GM21447 (cell line): ENCODE measurements around the gene RHEBL1.

ENCODE experiments used
- ATAC-seq: cut with Tn5 transposase; IDR thresholded peaks from one replicate; pipeline ENCODE4 v1.9.1; 2021; ENCODE audit not compliant: unreplicated experiment

Gene RHEBL1

GRCh38 chr12:49055092-49055491, 14.7 kb downstream of the RHEBL1 start:
- no peak for ATAC-seq

GRCh38 chr12:49054524-49054923, 15.3 kb downstream of the RHEBL1 start:
- no peak for ATAC-seq

DNA sequence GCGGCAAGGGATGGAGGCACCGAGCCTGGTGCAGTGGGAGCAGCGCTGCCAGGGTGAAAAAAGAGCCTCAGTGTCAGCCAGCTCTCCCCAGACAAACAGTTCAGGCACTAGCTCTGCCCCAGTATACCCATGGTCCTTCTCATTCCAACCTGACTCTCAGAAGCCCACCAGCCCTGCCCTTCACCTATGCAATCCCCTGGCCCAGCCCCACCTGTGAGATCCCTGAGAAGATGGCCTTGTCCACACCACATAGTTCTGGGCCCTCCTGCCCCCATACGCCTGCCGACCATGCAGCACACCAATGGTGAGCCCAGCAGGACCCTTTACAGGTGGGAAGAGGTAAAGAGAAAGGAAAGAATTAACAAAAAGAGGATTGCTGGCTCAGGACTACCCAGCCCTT, 15.7 kb downstream of the RHEBL1 start:
- ATAC-seq: no peak

DNA sequence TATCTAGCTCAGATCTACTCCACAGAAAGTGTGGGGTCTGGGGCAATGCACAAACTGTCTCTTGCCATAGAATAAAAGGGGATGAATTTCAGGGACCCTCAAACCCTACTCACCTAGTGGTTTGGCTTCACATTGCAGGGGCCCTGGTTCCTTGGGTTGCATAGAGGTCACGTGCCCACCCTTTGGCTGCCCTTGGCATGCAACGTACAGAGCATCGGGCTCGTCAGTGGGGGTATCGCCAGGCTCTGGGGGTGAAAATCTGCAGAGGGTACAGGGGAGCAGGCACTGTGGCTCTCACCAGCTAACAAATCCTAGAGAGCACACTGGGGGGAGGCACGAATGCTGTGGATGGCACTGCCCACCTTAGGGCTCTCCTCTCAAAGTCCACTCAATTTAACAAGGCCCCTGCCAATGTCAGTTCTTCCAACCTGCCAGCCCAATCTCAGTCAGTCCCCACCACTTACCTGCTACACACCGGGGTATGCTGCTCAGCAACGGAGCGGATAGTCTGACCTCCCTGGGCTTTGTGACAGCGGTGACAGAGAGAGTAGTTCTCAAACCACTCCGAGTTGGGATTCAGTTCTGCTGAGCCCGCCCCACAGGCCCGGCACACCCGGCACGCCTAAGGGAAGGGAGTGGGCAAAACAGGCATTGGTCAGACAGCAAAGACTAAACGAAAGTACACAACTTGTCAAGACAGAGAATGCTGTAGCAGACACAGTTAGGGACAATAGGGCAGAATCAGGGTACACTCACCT, 17.1 kb downstream of the RHEBL1 start:
- ATAC-seq: no peak

DNA sequence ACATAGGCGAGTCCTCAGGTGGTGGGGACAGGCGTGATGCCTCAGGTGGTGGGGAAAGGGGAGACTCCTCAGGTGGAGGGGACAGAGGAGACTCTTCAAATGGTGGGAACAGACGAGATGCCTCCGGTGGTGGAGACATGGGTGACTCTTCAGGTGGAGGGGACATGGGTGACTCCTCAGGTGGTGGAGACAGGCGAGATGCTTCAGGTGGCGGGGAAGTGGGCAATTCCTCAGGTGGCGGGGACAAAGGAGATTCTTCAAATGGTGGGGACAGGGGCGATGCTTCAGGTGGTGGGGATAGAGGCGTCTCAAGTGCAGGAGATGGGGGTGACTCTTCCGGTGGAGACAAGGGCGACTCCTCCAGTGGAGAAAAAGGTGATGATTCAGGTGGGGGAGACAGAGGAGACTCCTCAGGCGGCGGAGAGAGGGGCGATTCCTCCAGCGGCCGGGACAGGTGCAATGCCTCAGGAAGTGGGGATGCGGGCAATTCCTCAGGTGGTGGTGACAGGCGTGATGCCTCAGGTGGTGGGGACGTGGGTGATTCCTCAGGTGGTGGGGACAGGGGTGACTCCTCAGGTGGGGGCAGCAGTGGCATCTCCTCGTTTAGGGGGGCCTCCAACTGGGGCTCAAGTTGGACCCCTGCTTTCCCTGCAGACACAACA, 17.9 kb downstream of the RHEBL1 start:
- ATAC-seq: no peak

DNA sequence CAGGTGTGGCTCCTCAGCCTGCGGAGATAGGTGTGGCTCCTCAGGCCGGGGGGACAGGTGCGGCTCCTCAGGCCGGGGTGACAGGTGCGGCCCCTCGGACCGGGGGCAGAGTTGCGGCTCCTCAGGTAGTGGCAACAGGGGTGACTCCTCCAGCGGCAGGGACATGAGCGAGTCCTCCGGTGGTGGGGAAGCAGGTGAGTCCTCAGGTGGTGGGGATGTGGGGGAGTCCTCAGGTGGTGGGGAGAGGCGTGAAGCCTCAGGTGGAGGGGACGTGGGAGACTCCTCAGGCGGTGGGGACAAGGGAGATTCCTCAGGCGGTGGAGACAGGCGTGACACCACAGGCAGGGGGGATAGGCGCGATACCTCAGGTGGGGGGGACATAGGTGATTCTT, 18.4 kb downstream of the RHEBL1 start:
- ATAC-seq: no peak

- no peak for ATAC-seq
Observed at GRCh38 chr12:49050507-49051372, 19.0 kb downstream of the RHEBL1 start.

DNA sequence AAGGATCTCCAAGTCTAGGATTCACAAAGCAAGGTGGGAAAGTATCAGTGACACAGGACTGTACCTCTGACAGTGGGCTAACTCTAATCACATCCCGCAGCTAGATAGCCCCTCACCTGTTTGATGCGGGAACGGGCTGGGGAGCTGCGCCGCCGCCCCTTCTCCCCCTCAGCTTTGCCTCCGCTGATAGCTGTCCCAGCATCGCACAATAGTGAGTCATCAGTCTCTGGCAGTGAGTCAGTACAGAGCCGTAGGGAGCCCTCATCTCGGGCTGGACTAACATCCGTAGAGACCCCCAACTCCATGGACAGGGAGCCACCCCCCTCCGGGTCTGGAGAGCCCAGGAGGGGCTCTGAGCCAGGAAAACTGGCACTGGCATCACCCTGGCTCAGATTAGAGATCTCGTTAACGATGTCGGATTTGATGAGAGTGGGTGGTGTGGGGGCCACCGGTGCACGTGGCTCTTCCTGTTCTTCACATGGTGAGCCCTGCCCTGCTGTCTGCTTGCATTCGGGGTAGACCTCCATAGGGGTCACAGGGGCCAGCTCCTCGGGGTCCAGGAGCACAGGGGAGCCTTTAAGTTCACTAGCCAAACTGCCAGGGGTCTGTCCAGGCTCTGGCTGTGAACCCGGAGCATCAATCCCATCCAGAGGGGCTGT, 20.1 kb downstream of the RHEBL1 start:
- no peak for ATAC-seq

GRCh38 chr12:49048953-49049352, 20.8 kb downstream of the RHEBL1 start:
- no peak for ATAC-seq

DNA sequence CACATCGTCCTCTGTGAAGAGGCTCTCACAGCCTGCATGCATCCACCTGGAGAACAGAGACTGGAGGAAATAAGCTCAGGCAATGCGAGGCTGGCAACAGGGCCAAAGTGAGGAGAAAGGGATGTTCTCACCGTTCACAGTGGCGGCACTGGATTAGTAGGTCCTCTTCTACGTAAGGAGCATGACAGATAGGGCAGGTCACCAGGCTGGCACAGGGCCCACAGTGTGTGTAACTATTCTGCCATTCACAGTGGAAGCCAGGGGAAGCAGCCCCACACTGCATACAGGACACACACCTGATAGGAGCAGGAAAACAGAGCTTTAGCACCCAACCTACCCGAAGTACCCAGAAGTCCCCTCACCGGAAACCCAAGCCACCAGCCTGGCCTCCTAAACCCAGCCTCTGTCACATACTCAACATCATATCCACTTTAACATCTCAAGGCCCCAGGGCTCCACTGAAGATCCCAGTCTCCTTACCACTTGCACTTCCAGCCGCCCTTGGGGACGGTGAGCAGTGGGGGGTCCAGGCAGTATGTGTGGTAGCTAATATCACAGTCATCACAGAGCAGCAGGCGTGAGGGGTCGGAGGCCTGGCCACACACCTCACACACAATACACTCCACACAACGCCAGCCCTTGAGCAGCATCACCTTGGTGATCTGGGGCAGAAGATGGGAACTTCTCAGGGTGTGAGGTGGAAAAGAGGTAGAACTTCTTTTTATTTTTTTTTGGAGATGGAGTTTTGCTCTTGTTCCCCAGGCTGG, 23.5 kb downstream of the RHEBL1 start:
- no peak for ATAC-seq

- no peak for ATAC-seq
Observed at GRCh38 chr12:49044660-49045059, 25.1 kb downstream of the RHEBL1 start.

DNA sequence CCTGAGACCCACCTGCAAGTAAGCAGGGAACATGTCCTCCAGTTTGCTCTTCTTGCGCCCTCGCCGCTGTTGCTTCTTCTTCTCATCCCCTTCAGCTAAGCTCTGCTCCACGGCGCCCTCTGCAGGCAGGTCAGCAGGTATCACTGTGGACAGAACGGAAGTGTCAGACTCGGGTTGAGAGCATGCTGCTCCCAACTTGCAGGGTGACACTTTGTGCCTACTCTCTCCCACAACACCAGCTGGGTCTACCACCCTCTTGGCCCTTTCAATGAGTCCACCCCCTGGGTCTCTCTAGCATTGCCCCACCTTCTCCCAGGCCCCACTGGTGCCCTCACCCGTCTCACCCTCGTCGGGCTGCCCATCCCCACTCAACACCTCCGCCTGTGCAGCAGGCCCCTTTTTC, 25.9 kb downstream of the RHEBL1 start:
- no peak for ATAC-seq

DNA sequence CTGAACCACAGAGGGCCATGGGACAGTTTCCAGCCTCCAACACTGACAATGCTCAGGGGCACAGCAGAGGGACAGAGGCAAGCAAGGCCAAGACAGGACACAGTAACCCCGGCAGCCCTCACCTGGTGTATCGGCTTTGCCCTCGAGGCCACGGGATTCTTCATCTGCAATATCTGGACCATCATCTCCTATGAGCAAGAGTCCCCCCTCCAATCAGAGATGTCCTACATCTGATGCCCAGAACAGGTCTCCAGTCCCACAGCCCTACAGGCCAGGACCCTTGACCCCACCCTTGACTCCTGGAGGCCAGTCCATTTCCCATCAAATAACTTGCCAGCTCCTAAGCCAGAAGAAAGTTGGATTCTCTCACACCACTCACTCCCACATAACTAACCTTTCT, 26.5 kb downstream of the RHEBL1 start:
- ATAC-seq: no peak

DNA sequence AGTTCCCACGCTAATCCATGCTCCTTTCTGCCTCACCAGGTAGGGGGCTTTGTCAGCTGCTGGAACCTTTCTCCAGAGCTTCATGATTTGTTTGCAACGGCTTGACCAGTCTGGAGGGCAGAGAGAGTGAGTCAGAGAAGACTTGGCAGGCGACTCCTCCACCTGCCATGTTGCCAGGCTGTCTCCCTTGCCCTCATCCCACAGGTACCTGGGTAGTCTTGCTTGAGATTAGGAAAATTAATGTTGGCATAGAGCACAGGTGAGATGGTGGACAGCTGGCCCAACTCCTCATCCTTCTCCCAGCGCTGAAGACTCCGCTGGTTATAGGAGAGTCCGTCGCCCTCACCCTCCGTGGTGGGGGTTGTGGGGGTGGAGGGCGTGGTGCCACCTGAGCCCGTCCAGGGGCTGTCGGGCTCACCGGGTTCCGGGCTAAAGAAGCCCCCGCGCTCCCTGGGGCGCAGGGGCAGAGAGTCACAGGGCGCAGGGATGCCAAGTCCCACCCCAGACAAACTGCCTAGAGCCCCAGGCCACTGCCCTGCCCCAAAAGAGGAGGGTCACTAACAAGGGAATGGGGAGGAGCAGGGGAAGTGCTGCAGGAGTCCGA, 27.8 kb downstream of the RHEBL1 start:
- no peak for ATAC-seq

- no peak for ATAC-seq
Observed at GRCh38 chr12:49041036-49041880, 28.5 kb downstream of the RHEBL1 start.

DNA sequence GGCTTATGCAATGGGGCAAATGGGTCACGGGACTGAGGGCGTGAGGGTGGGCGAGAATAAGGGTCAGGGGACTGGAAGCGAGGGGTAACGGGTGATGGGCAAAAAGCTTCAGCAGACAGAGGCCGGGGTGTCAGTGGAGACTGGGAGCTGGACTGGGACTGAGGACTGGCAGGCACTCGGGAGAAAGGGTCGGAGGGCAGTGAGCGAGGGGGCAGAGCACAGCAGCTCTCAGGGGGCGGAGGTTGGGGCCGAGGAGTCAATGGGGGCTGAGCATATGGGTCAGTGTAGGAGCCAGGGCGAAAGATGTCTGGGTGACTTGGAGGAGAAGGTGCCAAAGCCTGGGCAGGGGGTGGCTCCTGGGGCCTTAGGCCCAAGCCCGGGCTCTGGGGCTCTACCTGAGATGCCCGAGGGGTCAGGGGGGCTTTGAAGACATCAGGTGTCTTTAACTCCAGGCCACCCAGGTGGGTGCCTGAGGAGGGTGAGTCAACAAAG, 29.4 kb downstream of the RHEBL1 start:
- ATAC-seq: no peak

GRCh38 chr12:49039421-49040363, 30.1 kb downstream of the RHEBL1 start:
- ATAC-seq: no peak
